Peyer's patch (tissue), 4 donors: ENCODE results near the gene LRRC73.

ENCODE experiments used
- POLR2A ChIP-seq, 2 donors: fragments of 450-650 bp; IDR thresholded peaks; one replicate each; pipeline ENCODE4 v1.5.1; 2017; ENCODE audit warnings: antibody characterized with exemption in 2 of 2, mild to moderate bottlenecking in 2 of 2, moderate library complexity in 2 of 2
- TF ChIP-seq, protein P1 (sequence below), 6 experiments: fragments of 450-650 bp in 4 of 6; fragments of 200-600 bp in 2 of 6; sonication (generic) in 1 of 6; IDR thresholded peaks; one replicate each; pipeline ENCODE4 v1.5.1; 2017 to 2019; ENCODE audit warnings: antibody characterized with exemption in 6 of 6, mild to moderate bottlenecking in 3 of 6, moderate library complexity in 1 of 6

DNA sequence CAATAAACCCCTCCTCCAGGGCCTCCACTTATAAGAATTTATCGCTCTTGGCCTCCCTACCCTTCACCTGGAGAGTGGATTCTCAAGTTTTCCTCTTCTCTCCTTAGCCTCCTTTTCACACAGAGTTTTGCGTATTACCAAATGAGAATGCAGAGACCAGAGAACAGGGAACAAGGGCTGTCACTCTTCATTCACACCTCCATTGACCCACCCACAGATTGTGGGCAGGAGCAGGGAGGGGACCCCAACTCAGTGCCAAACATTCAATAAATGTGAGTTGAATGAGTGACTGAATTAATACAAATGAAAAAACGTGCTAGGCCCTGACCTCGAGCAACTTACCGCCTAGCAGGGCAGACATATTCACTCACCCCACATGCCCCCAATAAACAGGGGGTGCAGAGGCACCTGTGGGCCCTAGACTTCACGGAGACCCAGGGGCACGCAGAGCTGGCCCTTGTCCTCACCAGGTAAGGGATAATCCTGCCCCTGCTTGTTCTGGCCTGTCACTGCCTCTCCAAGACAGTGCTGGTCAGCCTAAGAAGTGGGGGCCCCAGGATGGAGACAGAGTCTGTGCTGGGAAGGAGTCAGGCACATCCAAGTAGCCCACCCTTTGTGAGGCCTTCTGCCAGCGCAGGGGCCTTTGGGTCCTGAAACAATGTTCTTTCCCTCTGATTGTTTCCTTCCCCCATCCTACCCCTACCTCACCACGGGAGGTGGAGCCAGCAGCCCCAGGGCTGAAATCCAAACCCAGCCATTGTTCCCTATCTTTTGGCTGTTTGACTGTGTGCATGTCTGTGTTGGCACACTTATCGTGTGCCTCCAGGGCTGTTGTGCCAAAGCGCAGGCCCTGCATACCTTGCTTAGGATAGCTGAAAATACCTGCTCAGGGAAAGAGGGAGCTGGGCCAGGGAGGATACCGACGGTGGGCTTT is 41.1 kb downstream of the LRRC73 start:
- TF ChIP-seq, protein P1, sequence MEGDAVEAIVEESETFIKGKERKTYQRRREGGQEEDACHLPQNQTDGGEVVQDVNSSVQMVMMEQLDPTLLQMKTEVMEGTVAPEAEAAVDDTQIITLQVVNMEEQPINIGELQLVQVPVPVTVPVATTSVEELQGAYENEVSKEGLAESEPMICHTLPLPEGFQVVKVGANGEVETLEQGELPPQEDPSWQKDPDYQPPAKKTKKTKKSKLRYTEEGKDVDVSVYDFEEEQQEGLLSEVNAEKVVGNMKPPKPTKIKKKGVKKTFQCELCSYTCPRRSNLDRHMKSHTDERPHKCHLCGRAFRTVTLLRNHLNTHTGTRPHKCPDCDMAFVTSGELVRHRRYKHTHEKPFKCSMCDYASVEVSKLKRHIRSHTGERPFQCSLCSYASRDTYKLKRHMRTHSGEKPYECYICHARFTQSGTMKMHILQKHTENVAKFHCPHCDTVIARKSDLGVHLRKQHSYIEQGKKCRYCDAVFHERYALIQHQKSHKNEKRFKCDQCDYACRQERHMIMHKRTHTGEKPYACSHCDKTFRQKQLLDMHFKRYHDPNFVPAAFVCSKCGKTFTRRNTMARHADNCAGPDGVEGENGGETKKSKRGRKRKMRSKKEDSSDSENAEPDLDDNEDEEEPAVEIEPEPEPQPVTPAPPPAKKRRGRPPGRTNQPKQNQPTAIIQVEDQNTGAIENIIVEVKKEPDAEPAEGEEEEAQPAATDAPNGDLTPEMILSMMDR (IDR thresholded peaks at IDR 0.05): no peak
- TF ChIP-seq POLR2A (IDR thresholded peaks at IDR 0.05): no peak
